Mesenteric fat pad (tissue), 1 donor: ENCODE results near the gene NALCN. TPM values are rescaled to one million over a fixed set of nuclear protein-coding genes. Genes with fewer than 3 reads are reported as not detected.

Source experiments
- DNase-seq: peaks from one replicate; pipeline ENCODE4 v3.0.0-alpha.2; 2020; ENCODE audit warnings: low spot score
- total RNA-seq: library from RNA; stranded (reverse); fragmentation: NEBNext Ultra II Directional; extraction: Animal tissue kit (Norgen Biotek cat#: 25700); gene quantifications from one replicate; pipeline ENCODE4 v1.2.1, GENCODE V29; 2021
- donor health status: DM: yes; HTN: yes; CAD: no.

The NALCN gene
- total RNA-seq, 1 donor from 2014 or later = 0.19 TPM

- no peak for DNase-seq
Observed at GRCh38 chr13:101415358-101416174, 742 bp downstream of the NALCN start.

- no peak for DNase-seq
Observed at GRCh38 chr13:101412076-101412475, 4.2 kb downstream of the NALCN start.

- no peak for DNase-seq
Observed at GRCh38 chr13:101408992-101409656, 7.2 kb downstream of the NALCN start.

GRCh38 chr13:101408154-101408553 is 8.2 kb downstream of the NALCN start:
- DNase-seq = no peak

GRCh38 chr13:101406791-101407190 is 9.5 kb downstream of the NALCN start:
- no peak for DNase-seq

GRCh38 chr13:101401196-101401595 is 15.1 kb downstream of the NALCN start:
- DNase-seq = no peak

GRCh38 chr13:101399365-101399764 is 16.9 kb downstream of the NALCN start:
- DNase-seq = no peak

GRCh38 chr13:101398920-101399319 is 17.4 kb downstream of the NALCN start:
- DNase-seq = no peak

GRCh38 chr13:101398191-101398590 is 18.1 kb downstream of the NALCN start:
- DNase-seq = no peak

- DNase-seq = no peak
Observed at GRCh38 chr13:101397742-101398141, 18.6 kb downstream of the NALCN start.

- DNase-seq = no peak
Observed at GRCh38 chr13:101394605-101395004, 21.7 kb downstream of the NALCN start.

GRCh38 chr13:101393140-101393539 is 23.2 kb downstream of the NALCN start:
- no peak for DNase-seq

- DNase-seq = no peak
Observed at GRCh38 chr13:101390461-101390860, 25.8 kb downstream of the NALCN start.

- DNase-seq = no peak
Observed at GRCh38 chr13:101384929-101385328, 31.4 kb downstream of the NALCN start.

- no peak for DNase-seq
Observed at GRCh38 chr13:101383595-101383994, 32.7 kb downstream of the NALCN start.

- no peak for DNase-seq
Observed at GRCh38 chr13:101382701-101383100, 33.6 kb downstream of the NALCN start.

- no peak for DNase-seq
Observed at GRCh38 chr13:101382086-101382485, 34.2 kb downstream of the NALCN start.

- DNase-seq = no peak
Observed at GRCh38 chr13:101360525-101360924, 55.8 kb downstream of the NALCN start.

GRCh38 chr13:101354895-101355294 is 61.4 kb downstream of the NALCN start:
- DNase-seq = no peak

- no peak for DNase-seq
Observed at GRCh38 chr13:101346942-101347728, 69.2 kb downstream of the NALCN start.

- no peak for DNase-seq
Observed at GRCh38 chr13:101346161-101346560, 70.1 kb downstream of the NALCN start.
